IMR-90 (cell line): ENCODE measurements around the gene ING2.

Experiments used
- CTCF ChIP-seq: conservative IDR thresholded peaks from 2 replicates; pipeline ENCODE4 v1.5.1; 2012; ENCODE audit warnings: mild to moderate bottlenecking, low read depth, low read length, improper control_type of control experiment
- ELK1 ChIP-seq: fragments of 150-350 bp; IDR thresholded peaks from 2 replicates; pipeline ENCODE4 v1.6.1; 2016; ENCODE audit warnings: low read depth, mild to moderate bottlenecking, low read length, moderate library complexity, borderline replicate concordance
- MAFK ChIP-seq: IDR thresholded peaks from 2 replicates; pipeline ENCODE4 v1.6.1; 2012; ENCODE audit warnings: low read depth, low read length, improper control_type of control experiment
- MXI1 ChIP-seq: IDR thresholded peaks from 2 replicates; pipeline ENCODE4 v1.6.1; 2012; ENCODE audit warnings: low read depth, mild to moderate bottlenecking, low read length, moderate library complexity, borderline replicate concordance
- NFE2L2 ChIP-seq: fragments of 150-350 bp; IDR thresholded peaks from 2 replicates; pipeline ENCODE4 v1.6.1; 2016; ENCODE audit warnings: low read depth, mild to moderate bottlenecking, low read length
- POLR2A ChIP-seq: IDR thresholded peaks from 2 replicates; pipeline ENCODE4 v1.6.1; 2012; ENCODE audit warnings: mild to moderate bottlenecking, low read depth, low read length
- RAD21 ChIP-seq: IDR thresholded peaks from 2 replicates; pipeline ENCODE4 v1.6.1; 2012; ENCODE audit warnings: low read length, improper control_type of control experiment
- RFX5 ChIP-seq: IDR thresholded peaks from 2 replicates; pipeline ENCODE4 v1.8.0; 2012; ENCODE audit warnings: low read depth, mild to moderate bottlenecking, low read length, moderate library complexity
- SMC3 ChIP-seq: fragments of 150-350 bp; IDR thresholded peaks from 2 replicates; pipeline ENCODE4 v1.6.1; 2016; ENCODE audit warnings: low read depth, mild to moderate bottlenecking, antibody characterized with exemption, low read length, moderate library complexity
- USF2 ChIP-seq: fragments of 150-350 bp; IDR thresholded peaks from 2 replicates; pipeline ENCODE4 v1.6.1; 2017; ENCODE audit warnings: mild to moderate bottlenecking, antibody characterized with exemption, low read length, low read depth

GRCh38 chr4:183533698-183534097 lies 28.8 kb downstream of the ING2 start:
- no peak for TF ChIP-seq POLR2A
- TF ChIP-seq SMC3, result no peak
- no peak for TF ChIP-seq CTCF
- no peak for TF ChIP-seq MAFK
- TF ChIP-seq NFE2L2, result no peak
- no peak for TF ChIP-seq USF2
- TF ChIP-seq MXI1, result no peak
- TF ChIP-seq ELK1, result no peak
- no peak for TF ChIP-seq RFX5
- no peak for TF ChIP-seq RAD21
